NCI-H187 (cell line): ENCODE results near the gene ANKDD1B.

Source experiments
- DNase-seq, 2 experiments: peaks; one replicate each; lab custom pipeline; 2025; lab: John Stamatoyannopoulos, UW

Gene ANKDD1B

DNA sequence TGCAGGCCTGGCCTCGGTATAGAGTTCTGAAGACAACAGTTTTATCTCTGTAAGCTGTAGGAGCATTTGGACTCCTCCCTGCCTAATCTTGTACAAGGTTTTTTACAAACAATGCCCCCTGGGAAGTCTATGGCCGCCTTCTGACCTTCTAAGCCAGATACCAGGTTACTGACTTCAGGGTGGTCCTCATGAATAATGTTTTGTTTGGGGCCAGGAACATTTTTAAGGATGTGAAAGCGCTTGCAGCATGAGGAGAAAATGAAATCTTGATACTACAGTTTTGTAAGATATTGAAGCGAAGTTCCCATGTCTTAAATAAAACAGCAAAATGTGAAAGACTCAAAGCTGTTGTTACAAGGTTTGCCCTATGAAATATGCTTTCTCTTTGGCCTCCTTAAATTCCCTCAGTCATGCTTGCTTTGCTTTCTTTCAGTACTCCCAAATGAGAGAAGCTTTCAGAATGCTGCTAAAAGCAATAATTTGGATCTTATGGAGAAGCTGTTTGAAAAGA lies 5.2 kb downstream of the ANKDD1B start:
- DNase-seq: no peak

DNA sequence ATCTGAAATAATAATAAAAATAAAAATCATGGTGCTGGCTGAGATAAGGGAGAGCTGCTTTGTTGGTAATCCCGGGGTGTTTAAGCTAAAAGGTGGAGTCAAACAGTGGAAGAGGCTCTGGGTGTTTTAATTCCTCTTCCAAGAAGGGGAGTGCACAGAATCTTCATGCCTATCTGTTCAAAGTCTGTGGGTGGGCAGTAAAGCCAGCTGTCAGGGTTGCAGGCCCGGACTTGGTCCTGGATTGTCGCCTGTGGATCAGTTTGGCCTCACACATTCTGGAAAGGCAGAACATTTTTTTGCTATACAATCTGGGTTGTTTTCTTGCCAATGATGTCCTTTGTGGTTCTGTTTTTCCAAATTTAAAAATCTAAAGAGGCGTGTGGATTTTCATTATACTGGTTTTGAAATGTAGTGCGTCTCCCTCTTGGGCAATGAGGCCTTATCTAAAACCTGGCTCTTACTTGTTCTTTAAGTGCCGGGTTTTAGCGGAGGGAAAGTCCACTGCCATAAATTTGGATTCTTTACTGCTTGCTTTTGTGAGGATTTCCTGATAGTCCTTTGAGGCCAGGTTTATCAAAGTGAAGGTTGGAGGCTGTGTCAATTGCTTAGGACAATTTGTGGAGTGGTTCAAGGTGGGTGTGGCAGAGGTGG lies 5.8 kb downstream of the ANKDD1B start:
- no peak for DNase-seq

DNA sequence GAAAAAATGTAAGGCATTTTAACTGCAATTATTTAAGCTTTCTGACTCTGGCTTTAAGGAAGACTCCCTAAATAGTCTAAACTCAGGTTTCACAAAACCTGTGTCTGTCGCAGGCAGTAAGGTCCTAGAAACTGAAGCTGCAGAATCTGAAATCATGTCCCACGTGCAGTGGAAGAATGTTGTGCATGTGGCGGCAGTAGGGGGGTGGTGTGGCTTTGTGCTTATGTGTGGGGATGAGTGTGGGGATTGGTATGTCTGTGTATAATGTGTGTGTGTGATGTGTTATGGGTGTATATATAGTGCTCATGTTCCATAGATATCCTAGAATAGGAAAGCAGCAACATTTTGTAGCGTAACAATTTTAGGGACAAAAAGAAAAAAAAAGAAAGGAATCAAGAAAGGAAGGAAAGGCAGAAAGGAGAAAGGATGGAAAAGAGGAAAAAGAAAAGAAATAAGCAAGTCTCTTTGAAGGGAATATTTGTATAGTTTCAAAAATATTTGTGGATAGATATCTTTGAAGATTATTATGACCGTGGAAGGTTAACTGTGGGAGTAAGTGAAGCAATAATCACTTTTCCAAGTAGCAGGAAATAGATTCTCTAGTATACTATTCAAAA lies 6.6 kb downstream of the ANKDD1B start:
- no peak for DNase-seq

DNA sequence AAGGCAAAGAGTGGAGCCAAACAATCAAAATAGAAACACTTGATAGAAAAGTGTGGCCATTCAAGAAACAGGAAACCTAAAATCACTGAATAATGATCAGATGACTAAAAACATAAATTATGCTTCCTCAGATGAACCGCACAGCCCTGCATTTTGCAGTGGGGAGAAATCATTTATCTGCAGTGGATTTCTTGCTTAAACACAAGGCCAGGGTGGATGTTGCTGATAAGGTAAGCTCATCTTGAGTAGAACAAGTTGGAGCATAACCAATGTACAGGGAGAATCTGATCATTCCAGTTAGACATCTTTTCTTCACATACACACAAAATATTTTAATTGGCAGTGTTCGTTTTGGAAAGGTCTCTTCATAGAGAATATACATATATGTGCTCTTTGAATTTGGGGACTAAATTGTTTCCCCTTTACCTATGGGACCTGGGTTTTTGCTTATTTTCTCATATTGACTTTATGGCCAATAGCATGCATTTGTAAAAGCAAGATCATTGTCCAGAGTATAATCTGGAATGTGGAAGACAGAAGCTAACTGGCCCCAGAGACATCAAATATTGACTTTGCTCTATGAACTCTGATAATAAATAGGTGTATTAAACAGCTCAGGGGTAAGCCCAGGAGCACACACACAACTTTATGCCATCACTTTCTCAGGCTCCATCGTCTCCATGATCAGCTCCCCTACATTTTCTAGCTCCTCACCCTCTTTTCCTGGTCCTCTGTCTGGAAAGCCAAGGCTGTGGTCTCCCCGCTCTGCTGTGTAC lies 9.1 kb downstream of the ANKDD1B start:
- DNase-seq: no peak

DNA sequence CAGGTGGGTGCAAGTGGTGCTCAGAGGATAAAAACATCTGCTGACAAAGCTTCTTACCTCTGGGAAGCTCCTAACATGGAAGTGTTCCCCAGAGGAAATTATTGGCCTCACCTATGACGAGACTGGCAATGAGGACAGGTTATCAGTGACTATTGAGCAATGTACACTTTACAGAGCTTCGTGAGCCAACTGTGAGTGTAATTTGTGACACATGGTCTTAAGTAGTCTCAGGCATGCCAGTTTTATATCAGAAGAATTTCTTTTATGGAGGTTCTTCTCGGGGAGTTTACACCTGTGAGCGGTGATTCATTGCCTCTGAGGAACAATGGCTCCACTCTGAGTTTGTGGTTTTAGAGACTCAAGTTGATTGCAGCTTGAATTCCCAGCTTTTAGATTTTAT lies 11.3 kb downstream of the ANKDD1B start:
- peak; percentile 70 to 74 for DNase-seq

DNA sequence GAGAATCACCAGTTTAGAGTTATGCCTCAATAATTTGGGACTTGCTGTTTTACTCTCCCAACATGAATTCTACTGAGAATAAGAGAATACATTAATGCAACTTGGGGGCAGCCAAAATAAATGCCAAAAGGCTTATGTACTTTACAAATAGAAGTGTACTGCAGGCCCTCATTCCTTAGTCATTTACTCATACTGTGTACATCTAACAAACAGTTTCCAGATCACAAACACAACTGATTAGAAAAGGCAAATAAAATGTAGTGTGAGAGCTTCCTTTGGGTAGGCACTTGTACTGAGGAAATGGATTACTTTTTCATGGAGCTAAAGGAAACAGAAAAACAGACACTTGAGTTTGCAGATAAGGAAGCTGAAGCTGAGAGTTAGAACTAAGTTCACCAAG lies 12.6 kb downstream of the ANKDD1B start:
- DNase-seq: no peak

DNA sequence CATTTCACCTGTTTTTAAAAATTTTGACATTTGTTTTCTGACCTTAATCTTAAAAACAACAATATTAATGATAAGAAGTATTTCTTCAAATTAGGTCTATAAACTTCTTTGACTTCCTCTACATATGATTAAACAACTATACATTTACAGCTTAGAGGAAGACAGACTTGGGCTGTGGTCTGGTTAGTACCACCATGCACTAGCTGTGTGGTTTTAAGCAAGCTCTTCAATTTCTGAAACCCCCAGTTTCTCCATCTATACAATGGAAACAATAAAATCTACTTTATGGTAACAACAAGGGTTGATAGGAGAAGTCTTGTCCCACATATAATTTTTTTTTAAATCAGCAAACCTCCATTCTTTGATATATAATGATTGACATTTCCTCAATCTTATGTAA lies 15.7 kb downstream of the ANKDD1B start:
- DNase-seq: no peak

DNA sequence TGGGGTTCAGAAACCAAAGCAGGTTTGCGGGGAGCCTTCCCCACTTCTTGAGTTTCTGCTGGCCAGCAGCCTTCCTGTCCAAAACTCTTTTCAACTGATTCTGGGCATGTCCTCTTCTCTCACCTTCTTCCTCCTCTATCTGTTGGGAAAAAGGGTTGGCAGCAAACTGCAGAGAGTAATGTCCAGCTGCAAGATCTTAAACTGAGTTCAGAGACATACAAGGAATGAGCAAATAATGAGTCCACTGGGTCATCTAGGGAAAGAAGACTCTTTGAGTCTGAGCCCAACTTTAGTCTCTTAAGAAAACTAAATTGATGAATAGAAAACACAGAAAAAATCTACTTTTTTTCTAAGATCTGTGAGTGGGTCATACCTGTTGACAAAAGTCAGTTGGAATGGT lies 16.5 kb downstream of the ANKDD1B start:
- DNase-seq: no peak

DNA sequence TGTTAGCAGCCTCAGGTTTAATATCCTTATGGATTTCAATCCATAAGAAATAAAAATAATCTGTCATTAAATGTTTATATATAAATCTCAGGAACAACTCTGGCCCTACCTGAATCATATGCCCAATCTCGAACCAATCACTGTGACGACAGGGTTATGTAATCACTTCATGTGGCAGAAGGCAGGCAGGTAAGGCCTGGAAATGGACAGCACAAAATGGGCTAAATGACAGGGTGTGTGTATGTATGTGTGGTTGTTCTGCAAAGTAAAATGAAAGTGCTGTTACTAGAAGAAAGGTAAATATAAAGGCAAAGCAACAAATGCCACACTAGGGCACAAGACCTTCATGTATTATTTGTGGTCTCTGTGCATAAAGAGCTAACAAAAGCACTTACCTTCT lies 19.6 kb downstream of the ANKDD1B start:
- no peak for DNase-seq

DNA sequence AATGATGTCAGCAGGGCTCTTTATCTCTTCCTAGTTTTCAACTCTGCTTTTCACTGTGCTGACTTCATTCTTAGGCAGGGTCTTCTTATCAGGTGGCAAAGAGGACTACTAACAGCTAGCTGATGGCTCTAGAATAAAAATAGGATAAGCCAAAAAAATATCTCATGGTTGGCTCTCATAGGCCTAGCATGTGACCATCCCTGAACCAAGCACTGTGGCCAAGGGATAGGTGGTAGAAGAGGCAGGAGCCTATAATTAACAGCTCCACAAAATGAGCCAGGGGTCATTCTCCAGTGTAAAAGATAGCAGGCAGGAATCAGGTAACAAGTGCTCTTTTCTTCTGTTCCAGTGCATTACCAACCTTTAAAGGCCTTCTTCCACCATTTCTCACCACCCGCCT lies 21.1 kb downstream of the ANKDD1B start:
- DNase-seq: no peak

DNA sequence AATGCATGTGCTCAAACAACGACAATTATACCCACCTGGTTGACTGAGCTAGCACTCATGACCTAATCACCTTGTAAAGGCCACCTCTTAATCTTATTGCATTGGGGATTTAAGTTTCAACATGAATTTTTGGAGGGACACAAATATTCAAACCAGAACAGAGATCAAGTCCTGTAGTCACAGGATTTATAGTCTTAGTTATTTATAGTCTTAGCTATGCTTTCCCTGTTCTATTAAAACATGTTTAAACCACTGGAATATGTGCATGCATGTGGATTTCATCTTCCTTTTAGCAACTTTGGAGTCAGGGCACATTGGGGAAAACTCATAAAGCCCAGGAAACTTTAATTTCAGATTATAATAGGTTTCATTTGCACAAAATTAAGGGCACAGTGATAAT lies 26.7 kb downstream of the ANKDD1B start:
- no peak for DNase-seq

DNA sequence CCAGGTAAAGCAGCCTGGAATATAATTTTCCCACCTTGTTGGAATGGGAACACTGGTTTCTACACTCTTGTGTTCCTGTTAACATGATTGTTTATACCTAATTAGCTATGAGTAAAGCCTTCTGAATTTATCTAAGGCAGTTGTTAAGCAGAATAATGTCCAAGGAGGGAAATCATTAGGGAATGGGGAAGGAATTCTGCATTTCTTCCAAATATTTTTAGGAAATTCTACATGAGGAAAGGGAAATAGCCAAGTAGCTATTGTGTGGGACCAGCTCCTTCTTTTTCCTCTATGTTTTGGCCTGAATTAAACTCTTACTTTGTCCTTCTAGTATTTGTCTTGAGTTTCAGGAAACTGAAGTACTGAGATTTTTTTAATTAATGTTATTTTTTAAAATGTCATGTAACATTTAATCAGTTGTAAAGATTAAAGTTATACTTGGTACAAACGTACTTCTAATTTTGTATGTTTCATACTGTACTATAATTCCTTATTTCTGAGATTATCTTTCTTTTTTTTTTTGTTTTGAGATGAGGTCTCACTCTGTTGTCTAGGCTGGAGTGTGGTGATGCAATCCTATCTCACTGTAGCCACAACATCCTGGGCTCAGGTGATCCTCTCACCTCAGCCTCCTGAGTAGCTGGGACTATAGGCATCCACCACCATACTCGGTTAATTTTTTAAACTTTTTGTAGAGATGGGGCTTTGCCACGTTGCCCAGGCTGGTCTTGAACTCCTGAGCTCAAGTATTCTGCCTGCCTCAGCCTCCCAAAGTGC lies 28.5 kb downstream of the ANKDD1B start:
- DNase-seq: no peak

DNA sequence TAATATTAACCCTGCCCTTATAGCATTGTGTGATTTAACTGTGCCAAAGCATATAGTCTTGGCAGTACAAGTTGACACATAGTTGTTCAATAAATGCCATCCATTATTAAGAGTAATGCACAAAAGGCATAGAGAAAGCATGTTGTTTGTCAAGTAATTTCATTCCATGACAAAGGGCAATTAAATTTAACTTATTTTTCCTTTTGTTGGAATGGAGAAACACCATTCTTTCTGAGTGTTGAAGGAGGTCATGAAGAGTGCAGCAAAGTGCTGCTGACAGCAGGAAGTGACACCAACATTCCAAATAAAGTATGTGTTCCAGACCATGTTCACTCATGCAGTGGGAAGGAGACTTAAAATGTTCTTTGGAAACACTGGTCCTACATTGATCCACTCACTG lies 29.1 kb downstream of the ANKDD1B start:
- no peak for DNase-seq

DNA sequence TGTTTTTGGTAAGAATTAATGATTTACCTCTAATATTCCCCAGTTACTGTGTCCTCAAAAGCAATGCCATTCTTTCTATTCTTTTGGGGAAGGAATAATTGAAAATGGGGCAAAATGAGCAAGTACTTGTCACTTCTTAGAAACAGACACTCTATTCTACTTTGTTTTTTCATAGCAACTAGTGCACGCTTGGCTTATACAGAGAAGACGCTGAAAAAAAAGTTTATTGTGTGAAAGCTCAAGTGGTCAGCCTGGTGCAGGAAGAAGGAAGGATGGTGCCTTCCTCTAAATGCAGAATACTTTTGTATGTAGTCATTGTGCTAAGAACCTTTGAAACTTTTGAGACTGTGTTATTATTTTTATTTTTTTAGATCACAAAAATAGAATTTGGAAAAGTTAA lies 29.6 kb downstream of the ANKDD1B start:
- DNase-seq: no peak

DNA sequence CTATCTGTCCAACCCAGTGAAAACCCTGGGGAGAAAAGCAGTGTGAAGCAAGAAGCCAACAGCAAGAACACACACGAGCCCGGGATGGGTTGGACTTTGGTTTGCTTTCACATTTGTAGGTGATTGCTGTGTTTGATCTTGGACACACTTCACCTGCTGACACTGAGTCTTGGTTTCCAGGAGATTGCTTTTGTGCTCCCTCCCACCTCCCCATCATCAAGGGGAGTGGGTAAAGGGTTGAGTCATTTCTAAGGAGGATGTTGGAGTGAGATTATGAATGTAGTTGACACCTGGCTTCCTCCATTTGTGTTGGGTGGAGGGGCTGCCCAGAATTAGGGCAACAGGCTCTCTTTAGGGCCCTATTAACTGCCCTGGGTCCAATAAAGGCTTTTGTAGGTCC lies 37.5 kb downstream of the ANKDD1B start:
- DNase-seq: no peak

DNA sequence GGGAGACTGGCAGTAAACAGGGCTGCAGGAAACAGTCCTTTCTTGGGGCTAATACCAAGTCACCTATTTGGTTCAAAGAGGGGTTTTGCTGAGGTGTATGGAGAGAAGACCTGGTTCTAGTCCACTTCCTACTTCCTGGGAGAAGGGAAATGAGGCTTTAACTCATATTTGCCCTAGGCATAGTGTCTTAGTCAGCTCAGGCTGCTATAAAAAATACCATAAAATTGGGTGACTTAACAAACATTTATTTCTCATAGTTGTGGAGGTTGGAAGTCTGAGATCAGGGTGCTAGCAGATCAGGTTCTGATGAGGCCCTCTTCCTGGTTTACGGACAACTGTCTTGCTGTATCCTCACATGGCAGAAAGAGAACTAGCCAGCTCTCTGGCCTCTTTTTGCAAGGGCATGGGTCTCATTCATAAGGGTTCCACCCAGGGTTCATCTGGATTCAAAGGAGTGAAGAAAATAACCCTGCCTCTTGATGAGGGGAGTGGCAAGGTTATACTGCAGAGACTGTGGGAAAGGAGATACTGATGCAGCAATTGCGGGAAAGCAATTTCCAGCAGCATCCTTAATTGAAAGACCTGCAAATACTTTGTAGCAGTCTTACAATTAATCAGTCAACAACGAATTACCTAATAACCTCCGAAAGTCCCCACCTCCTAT lies 40.5 kb downstream of the ANKDD1B start:
- no peak for DNase-seq

DNA sequence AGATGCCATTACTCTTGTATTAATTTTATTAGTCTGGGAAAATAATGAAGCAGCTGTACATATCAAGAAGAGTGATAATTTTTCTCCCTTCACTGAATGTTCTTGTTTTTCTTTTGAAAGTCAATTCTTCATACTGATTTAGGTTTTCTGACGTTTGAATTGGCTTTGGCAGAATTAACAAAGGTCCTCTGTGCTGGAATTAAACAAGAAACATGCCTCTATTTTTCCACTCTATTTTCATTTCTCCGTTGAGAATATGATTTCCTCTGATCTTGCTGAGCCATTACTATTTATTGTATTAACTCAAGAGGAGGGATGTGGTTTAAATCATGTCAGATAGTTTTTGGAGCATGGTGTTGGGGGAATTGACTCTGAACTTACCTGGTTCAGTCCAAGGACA lies 42.3 kb downstream of the ANKDD1B start:
- DNase-seq: no peak

DNA sequence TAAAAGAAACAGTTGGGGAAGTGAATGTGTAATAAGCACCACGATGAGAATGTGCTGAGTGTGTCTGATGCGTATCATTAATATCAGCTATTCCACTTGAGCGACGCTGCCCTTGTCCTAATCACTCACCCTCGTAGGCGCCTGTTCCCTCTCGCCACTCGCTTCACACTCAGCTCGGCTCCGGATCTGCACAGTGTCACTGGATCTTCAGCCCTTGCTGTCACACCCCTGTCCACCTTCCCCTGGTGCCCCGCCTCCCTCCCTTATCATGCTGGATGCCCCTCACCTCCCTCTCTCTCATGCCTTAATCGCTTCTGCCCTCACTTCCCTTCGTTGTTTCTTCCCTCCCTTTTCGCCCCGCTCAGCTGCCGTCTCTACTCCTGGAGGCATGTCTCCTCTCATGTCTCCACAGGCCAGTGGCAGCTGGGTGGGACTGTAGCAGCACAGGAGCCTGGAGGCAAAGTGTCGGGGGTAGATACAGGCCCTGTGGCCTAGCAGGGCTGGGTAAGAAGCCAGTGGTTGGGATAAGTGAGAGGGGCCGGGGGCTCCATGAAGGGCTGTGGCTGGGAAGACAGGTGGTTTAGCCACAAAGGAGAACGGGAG lies 43.5 kb downstream of the ANKDD1B start:
- no peak for DNase-seq

DNA sequence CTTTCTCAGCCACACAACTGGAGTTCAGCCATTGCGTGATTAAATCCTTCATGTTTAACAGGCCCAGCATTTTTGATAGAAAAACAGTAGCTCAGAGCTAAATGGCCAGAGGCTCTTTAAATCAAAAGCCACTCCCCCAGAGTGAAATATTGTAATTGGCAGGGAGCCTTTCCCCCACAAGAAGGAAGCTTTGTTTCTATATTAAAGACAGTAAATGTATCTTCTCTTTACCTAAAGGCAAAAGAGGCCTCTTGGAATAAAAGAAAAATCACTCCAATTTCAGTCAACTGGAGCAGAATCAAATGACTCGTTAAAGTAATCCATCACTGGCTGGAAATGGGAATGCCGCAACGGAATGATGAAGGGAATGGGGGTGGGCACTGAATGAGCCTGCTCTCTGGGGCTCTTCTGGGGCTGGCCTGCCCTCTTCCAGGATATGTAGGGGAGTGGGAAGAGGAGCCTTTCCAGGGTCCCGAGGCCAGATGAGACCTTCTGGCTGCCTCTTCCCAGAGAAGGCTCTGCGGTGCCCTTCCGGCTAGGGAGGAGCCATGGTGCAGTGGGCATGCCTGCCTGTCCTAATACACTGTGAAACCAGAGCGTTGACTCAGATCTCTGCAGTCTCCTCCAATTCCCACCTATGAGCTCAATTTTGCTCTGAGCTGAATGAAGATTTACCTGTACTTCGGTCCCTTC lies 45.2 kb downstream of the ANKDD1B start:
- DNase-seq: peak; percentile 75 to 86

DNA sequence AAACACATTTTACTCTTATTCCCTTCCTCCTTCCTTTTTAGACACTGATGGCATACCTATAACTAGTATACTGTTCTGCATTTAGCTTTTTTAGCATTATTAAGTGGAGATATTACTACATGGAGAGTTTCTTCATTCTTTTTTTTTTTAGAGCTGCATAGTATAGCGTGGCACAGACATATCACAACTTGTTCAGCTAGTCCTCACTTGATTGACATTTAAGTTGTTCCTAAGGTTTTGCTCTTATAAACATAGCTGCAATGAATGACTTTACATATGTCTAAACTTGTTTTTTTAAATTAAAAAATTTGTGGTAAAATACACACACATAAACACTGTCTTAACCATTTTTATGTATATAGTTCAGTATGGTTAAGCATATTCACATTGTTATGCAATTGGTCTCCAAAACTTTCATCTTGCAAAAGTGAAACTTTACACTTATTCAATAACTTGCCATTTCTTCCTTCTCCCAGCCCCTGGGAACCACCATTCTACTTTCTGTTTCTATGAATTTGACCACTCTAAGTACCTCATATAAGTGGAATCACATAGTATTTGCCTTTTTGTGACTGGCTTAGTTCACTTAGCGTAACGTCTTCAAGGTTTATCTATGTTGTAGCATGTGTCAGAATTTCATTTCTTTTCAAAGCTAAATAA lies 48.7 kb downstream of the ANKDD1B start:
- DNase-seq: no peak
